GM12864 (cell line): Measurements from ENCODE around the gene OR52I1.

Source experiments
- DNase-seq: peaks from one replicate; pipeline ENCODE4 v3.0.0-alpha.2; 2011; ENCODE audit warnings: low read depth
- H3K4me3 ChIP-seq: 2 replicates; pipeline ENCODE4 v1.5.1; 2011; ENCODE audit warnings: mild to moderate bottlenecking, low read depth, low read length, control low read depth
- TF ChIP-seq, protein P1 (sequence below): IDR thresholded peaks from 2 replicates; pipeline ENCODE4 v1.5.1; 2011; ENCODE audit warnings: low read depth, mild to moderate bottlenecking, moderate library complexity, low read length, control low read depth, inconsistent platforms; ENCODE audit errors: missing control alignments

OR52I1 gene

DNA sequence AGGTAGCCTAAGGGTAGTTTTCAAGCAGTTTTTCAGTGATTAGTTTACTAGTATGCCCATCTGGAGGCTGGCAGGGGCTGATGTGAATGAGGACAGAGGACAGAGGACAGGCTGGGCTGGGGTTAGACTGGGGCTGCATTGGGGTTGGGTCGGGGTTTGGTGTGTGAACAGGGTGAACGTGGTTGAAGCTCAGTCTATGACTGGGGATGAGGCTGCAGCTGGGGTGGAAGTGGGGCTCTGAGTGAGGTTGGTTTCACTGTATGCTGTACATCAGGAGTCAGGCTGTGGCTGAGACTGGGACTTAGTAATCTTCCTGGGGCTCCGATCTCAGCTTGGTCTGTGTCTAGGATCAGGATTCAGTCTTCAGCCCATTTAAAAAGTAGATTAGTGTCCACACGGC is 50.4 kb downstream of the OR52I1 start:
- H3K4me3 ChIP-seq, result no peak overlapping the region
- TF ChIP-seq, protein P1, sequence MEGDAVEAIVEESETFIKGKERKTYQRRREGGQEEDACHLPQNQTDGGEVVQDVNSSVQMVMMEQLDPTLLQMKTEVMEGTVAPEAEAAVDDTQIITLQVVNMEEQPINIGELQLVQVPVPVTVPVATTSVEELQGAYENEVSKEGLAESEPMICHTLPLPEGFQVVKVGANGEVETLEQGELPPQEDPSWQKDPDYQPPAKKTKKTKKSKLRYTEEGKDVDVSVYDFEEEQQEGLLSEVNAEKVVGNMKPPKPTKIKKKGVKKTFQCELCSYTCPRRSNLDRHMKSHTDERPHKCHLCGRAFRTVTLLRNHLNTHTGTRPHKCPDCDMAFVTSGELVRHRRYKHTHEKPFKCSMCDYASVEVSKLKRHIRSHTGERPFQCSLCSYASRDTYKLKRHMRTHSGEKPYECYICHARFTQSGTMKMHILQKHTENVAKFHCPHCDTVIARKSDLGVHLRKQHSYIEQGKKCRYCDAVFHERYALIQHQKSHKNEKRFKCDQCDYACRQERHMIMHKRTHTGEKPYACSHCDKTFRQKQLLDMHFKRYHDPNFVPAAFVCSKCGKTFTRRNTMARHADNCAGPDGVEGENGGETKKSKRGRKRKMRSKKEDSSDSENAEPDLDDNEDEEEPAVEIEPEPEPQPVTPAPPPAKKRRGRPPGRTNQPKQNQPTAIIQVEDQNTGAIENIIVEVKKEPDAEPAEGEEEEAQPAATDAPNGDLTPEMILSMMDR, result no peak

More for the DNA sequence above, 50.4 kb downstream of the OR52I1 start:
- DNase-seq, result no peak
